ENCODE data around the gene POLD1.

Gene POLD1

GRCh38 chr19:50465986-50466705 is 82.0 kb downstream of the POLD1 start:
- DNase-seq (ENCODE audit: low read depth, low spot score): no peak

GRCh38 chr19:50466706-50467039 is 82.5 kb downstream of the POLD1 start:
- no peak for DNase-seq (ENCODE audit: low read depth, low spot score)

GRCh38 chr19:50467566-50467965 is 83.4 kb downstream of the POLD1 start:
- DNase-seq (ENCODE audit: low read depth, low spot score): no peak
